Measurements from ENCODE around the gene ERC1.

ERC1 gene

GRCh38 chr12:990661-991349, at the start of gene ERC1:
TSS of gene ERC1 (plus strand) at chr12:991223. CDS start at chr12:1027904, 36,681 bp downstream.
- DNase-seq (ENCODE audit: low read depth, low spot score) = peak; percentile 94

- no peak for DNase-seq (ENCODE audit: low read depth, low spot score)
Observed at GRCh38 chr12:943051-943450, 48.0 kb upstream of the ERC1 start.

- DNase-seq (ENCODE audit: low read depth, low spot score) = no peak
Observed at GRCh38 chr12:944211-944610, 46.8 kb upstream of the ERC1 start.

GRCh38 chr12:946212-946611, 44.8 kb upstream of the ERC1 start:
- no peak for DNase-seq (ENCODE audit: low read depth, low spot score)

- no peak for DNase-seq (ENCODE audit: low read depth, low spot score)
Observed at GRCh38 chr12:946631-947030, 44.4 kb upstream of the ERC1 start.

- no peak for DNase-seq (ENCODE audit: low read depth, low spot score)
Observed at GRCh38 chr12:948238-948637, 42.8 kb upstream of the ERC1 start.

GRCh38 chr12:949453-950191, 41.4 kb upstream of the ERC1 start, which contains the start of gene RAD52:
TSS of gene RAD52 (minus strand) at chr12:949694. CDS start at chr12:933058, 16,636 bp downstream.
- DNase-seq (ENCODE audit: low read depth, low spot score) = peak; percentile 100

- DNase-seq (ENCODE audit: low read depth, low spot score) = no peak
Observed at GRCh38 chr12:951176-951575, 39.8 kb upstream of the ERC1 start.

GRCh38 chr12:953776-954175, 37.2 kb upstream of the ERC1 start:
- DNase-seq (ENCODE audit: low read depth, low spot score) = no peak

GRCh38 chr12:954741-955140, 36.3 kb upstream of the ERC1 start:
- no peak for DNase-seq (ENCODE audit: low read depth, low spot score)

GRCh38 chr12:955939-956338, 35.1 kb upstream of the ERC1 start:
- DNase-seq (ENCODE audit: low read depth, low spot score) = no peak

GRCh38 chr12:958588-959123, 32.4 kb upstream of the ERC1 start:
- no peak for DNase-seq (ENCODE audit: low read depth, low spot score)

GRCh38 chr12:966724-967123, 24.3 kb upstream of the ERC1 start:
- DNase-seq (ENCODE audit: low read depth, low spot score) = no peak

- DNase-seq (ENCODE audit: low read depth, low spot score) = no peak
Observed at GRCh38 chr12:967641-968040, 23.4 kb upstream of the ERC1 start.

- no peak for DNase-seq (ENCODE audit: low read depth, low spot score)
Observed at GRCh38 chr12:968545-968944, 22.5 kb upstream of the ERC1 start.

GRCh38 chr12:969821-970220, 21.2 kb upstream of the ERC1 start:
- DNase-seq (ENCODE audit: low read depth, low spot score) = no peak

- no peak for DNase-seq (ENCODE audit: low read depth, low spot score)
Observed at GRCh38 chr12:971991-972390, 19.0 kb upstream of the ERC1 start.

- peak; percentile 78 for DNase-seq (ENCODE audit: low read depth, low spot score)
Observed at GRCh38 chr12:974271-974862, 16.7 kb upstream of the ERC1 start.

- DNase-seq (ENCODE audit: low read depth, low spot score) = no peak
Observed at GRCh38 chr12:976644-977043, 14.4 kb upstream of the ERC1 start.

- no peak for DNase-seq (ENCODE audit: low read depth, low spot score)
Observed at GRCh38 chr12:977156-977555, 13.9 kb upstream of the ERC1 start.

- DNase-seq (ENCODE audit: low read depth, low spot score) = no peak
Observed at GRCh38 chr12:979349-979748, 11.7 kb upstream of the ERC1 start.

- DNase-seq (ENCODE audit: low read depth, low spot score) = no peak
Observed at GRCh38 chr12:981176-981828, 9.7 kb upstream of the ERC1 start.

Measured in ELF-1 (cell line).